T1000 (cell line): Measurements from ENCODE around the gene NXPE4.

Experiments
- DNase-seq: peaks from one replicate; lab custom pipeline; 2025; ENCODE audit warnings: mixed read lengths; lab: John Stamatoyannopoulos, UW

The NXPE4 gene

GRCh38 chr11:114559425-114560310 lies 35.9 kb downstream of the NXPE4 start, which contains the start of gene NXPE1:
Gene NXPE1, minus strand, starts transcription at chr11:114559881. Its CDS starts 8,680 bp downstream, at chr11:114551201.
- DNase-seq = no peak

- DNase-seq = no peak
These were observed 39.5 kb downstream of the NXPE4 start for GRCh38 chr11:114556135-114556534.

GRCh38 chr11:114553642-114554041 lies 41.9 kb downstream of the NXPE4 start:
- no peak for DNase-seq

- DNase-seq = no peak
These were observed 44.5 kb downstream of the NXPE4 start for GRCh38 chr11:114551060-114551459.

GRCh38 chr11:114525682-114526081 lies 69.9 kb downstream of the NXPE4 start:
- DNase-seq = no peak

GRCh38 chr11:114524122-114524521 lies 71.5 kb downstream of the NXPE4 start:
- DNase-seq = no peak

- no peak for DNase-seq
These were observed 72.8 kb downstream of the NXPE4 start for GRCh38 chr11:114522818-114523217.
